NCI-H460 (cell line): ENCODE measurements around the gene VSTM4. TPM values are rescaled to one million over a fixed set of nuclear protein-coding genes. Genes with fewer than 3 reads are reported as not detected.

Experiments
- DNase-seq: peaks from one replicate; pipeline ENCODE4 v3.0.0-alpha.2; 2016; ENCODE audit warnings: low read depth; ENCODE audit errors: extremely low read depth
- total RNA-seq: library from RNA; depleted of rRNA; stranded (reverse); fragments of >200 nt; shearing (Covaris generic); gene quantifications from 2 replicates; pipeline ENCODE4 v1.2.3, GENCODE V29; 2014

The VSTM4 gene
- total RNA-seq, 1 experiment from 2014 or later: not detected

- no peak for DNase-seq
Observed at GRCh38 chr10:49144058-49144720, 28.9 kb upstream of the VSTM4 start.

GRCh38 chr10:49143249-49143648 is 27.9 kb upstream of the VSTM4 start:
- no peak for DNase-seq

GRCh38 chr10:49141541-49142332 is 26.4 kb upstream of the VSTM4 start:
- no peak for DNase-seq

GRCh38 chr10:49140304-49141177 is 25.2 kb upstream of the VSTM4 start:
- DNase-seq: no peak

GRCh38 chr10:49139846-49140195 is 24.5 kb upstream of the VSTM4 start:
- no peak for DNase-seq

GRCh38 chr10:49139028-49139845 is 23.9 kb upstream of the VSTM4 start:
- DNase-seq: no peak

- DNase-seq: no peak
Observed at GRCh38 chr10:49138361-49138891, 23.1 kb upstream of the VSTM4 start.

- DNase-seq: no peak
Observed at GRCh38 chr10:49136525-49136924, 21.2 kb upstream of the VSTM4 start.

GRCh38 chr10:49135575-49136313 is 20.4 kb upstream of the VSTM4 start:
- DNase-seq: no peak

GRCh38 chr10:49134327-49134726 is 19.0 kb upstream of the VSTM4 start:
- no peak for DNase-seq

GRCh38 chr10:49133706-49134248 is 18.5 kb upstream of the VSTM4 start, which contains the start of gene FAM170B:
Gene FAM170B, minus strand, starts transcription at chr10:49134021. Its CDS starts 103 bp downstream, at chr10:49133918.
- no peak for DNase-seq

GRCh38 chr10:49132362-49132737 is 17.0 kb upstream of the VSTM4 start:
- DNase-seq: no peak

GRCh38 chr10:49131507-49132361 is 16.4 kb upstream of the VSTM4 start:
- no peak for DNase-seq

- no peak for DNase-seq
Observed at GRCh38 chr10:49129376-49129775, 14.1 kb upstream of the VSTM4 start.

GRCh38 chr10:49128854-49129253 is 13.5 kb upstream of the VSTM4 start:
- DNase-seq: no peak

GRCh38 chr10:49123981-49124950 is 8.9 kb upstream of the VSTM4 start:
- DNase-seq: no peak

GRCh38 chr10:49120911-49121310 is 5.6 kb upstream of the VSTM4 start:
- no peak for DNase-seq
